Calu3 (cell line): Measurements from ENCODE around the gene TMF1. TPM values are rescaled to one million over a fixed set of nuclear protein-coding genes. Genes with fewer than 3 reads are reported as not detected.

Experiments
- BruUV-seq: library from RNA; stranded (reverse); fragments of 400-500 nt; replicated peaks from 2 replicates; lab custom pipeline; 2021; lab: Mats Ljungman, UMichigan
- CTCF ChIA-PET: fragments of 300-600 bp; sonication (Branson Sonifier 250); formaldehyde crosslinking; loops from one replicate; lab custom pipeline; 2022; ENCODE audit warnings: antibody characterized with exemption; lab: Charles Lee
- DNase-seq: peaks from one replicate; pipeline ENCODE4 v3.0.0; 2022
- H3K27ac Mint-ChIP-seq: one replicate; pipeline ENCODE4 v1.8.0; 2022; ENCODE audit warnings: mixed read lengths; ENCODE audit not compliant: unreplicated experiment
- H3K27me3 Mint-ChIP-seq: one replicate; pipeline ENCODE4 v1.8.0; 2022; ENCODE audit warnings: mixed read lengths; ENCODE audit not compliant: unreplicated experiment
- H3K36me3 Mint-ChIP-seq: one replicate; pipeline ENCODE4 v1.8.0; 2022; ENCODE audit warnings: mild to moderate bottlenecking, moderate library complexity, mixed read lengths; ENCODE audit not compliant: insufficient read depth, unreplicated experiment
- H3K4me1 Mint-ChIP-seq: one replicate; pipeline ENCODE4 v1.8.0; 2022; ENCODE audit warnings: mild to moderate bottlenecking, low read depth, mixed read lengths; ENCODE audit not compliant: unreplicated experiment
- H3K4me3 Mint-ChIP-seq: one replicate; pipeline ENCODE4 v1.8.0; 2022; ENCODE audit warnings: mild to moderate bottlenecking, low read depth, moderate library complexity, mixed read lengths; ENCODE audit not compliant: unreplicated experiment
- H3K9me3 Mint-ChIP-seq: one replicate; pipeline ENCODE4 v1.8.0; 2022; ENCODE audit warnings: low read depth, mixed read lengths; ENCODE audit not compliant: unreplicated experiment
- CTCF ChIP-seq: fragments of 200-600 bp; IDR thresholded peaks from one replicate; pipeline ENCODE4 v1.8.0; 2022; ENCODE audit warnings: antibody characterized with exemption; ENCODE audit not compliant: unreplicated experiment
- intact Hi-C: fragments of 100-400 bp; cut with micrococcal nuclease; formaldehyde crosslinking; loops from one replicate; pipeline ENCODE4 v1.10.0; 2022; ENCODE audit not compliant: unreplicated experiment
- total RNA-seq: library from RNA; stranded (reverse); gene quantifications from 2 replicates; pipeline ENCODE4 v1.2.3, GENCODE V29; 2022

TMF1 gene
- total RNA-seq, 1 experiment from 2014 or later: 34.4 TPM

DNA sequence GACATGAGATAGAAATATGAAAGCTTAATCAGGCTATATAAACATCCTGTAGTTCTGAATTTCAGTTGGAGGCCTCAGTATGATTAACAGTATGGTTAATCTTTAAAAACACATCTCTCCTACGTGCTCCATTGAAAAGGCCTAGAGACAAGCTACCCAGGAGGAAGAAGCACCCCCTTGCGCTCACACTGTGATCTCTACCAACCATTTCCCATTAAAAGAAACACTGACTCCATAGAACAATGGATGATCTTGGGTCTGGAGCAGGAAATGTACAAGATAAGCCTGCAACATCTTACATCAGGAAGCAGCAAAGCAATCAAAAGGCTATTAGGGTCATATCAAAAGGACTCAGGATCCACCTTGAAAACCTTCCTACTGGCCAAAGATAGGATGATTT is 35.2 kb downstream of the TMF1 start:
- H3K36me3 Mint-ChIP-seq: peaks cover 31% of the 10 kb centered on the region
- no peak overlapping the region for H3K4me3 Mint-ChIP-seq
- DNase-seq: no peak
- intact Hi-C loops: no loop called here
- H3K27me3 Mint-ChIP-seq: no peaks in the 10 kb centered on the region
- H3K4me1 Mint-ChIP-seq: peaks cover 21% of the 10 kb centered on the region
- H3K9me3 Mint-ChIP-seq: no peaks in the 10 kb centered on the region
- no peak for TF ChIP-seq CTCF
- BruUV-seq: no TSS peak
- CTCF ChIA-PET: no interaction called here
- no peak overlapping the region for H3K27ac Mint-ChIP-seq

- no peak overlapping the region for H3K27ac Mint-ChIP-seq
- H3K27me3 Mint-ChIP-seq: no peaks in the 10 kb centered on the region
- CTCF ChIA-PET: interaction anchor here (0.6 kb wide), 1 partner anchor 15 kb away, joined by 3 read pairs; no protein-coding TSS in a partner anchor
- peaks cover 31% of the 10 kb centered on the region for H3K36me3 Mint-ChIP-seq
- no peak overlapping the region for H3K4me3 Mint-ChIP-seq
- peaks cover 21% of the 10 kb centered on the region for H3K4me1 Mint-ChIP-seq
- DNase-seq: no peak
- BruUV-seq: no TSS peak
- intact Hi-C loops: no loop called here
- TF ChIP-seq CTCF: no peak
- no peaks in the 10 kb centered on the region for H3K9me3 Mint-ChIP-seq
These were observed 36.0 kb downstream of the TMF1 start for GRCh38 chr3:69016102-69016501.

GRCh38 chr3:69014022-69014580 is 38.0 kb downstream of the TMF1 start:
- Mint-ChIP-seq H3K36me3 (peaks cover 31% of the 10 kb centered on the region), H3K4me3 (peak overlapping the region; percentile 80), H3K27me3 (no peaks in the 10 kb centered on the region), H3K4me1 (peaks cover 21% of the 10 kb centered on the region), H3K9me3 (no peaks in the 10 kb centered on the region), H3K27ac (peak overlapping the region; percentile 39)
- no TSS peak for BruUV-seq
- no peak for DNase-seq
- intact Hi-C loops: no loop called here
- CTCF ChIA-PET: interaction anchor here (0.5 to 0.8 kb wide), 3 partner anchors 9 to 309 kb away, joined by 3 to 5 read pairs (median 4); no protein-coding TSS in a partner anchor
- no peak for TF ChIP-seq CTCF

GRCh38 chr3:69013253-69014021 is 38.7 kb downstream of the TMF1 start, which contains the start of gene EOGT:
Gene EOGT (minus strand): TSS chr3:69013684. CDS start chr3:69009846, 3,838 bp downstream.
- H3K27me3 Mint-ChIP-seq: no peaks in the 10 kb centered on the region
- CTCF ChIA-PET: interaction anchor here (0.7 to 0.8 kb wide), 3 partner anchors 8 to 310 kb away, joined by 3 to 5 read pairs (median 3); no protein-coding TSS in a partner anchor
- intact Hi-C loops: no loop called here
- peak within 1 kb of the TSS; percentile 63 for H3K27ac Mint-ChIP-seq
- peaks cover 21% of the 10 kb centered on the region for H3K4me1 Mint-ChIP-seq
- BruUV-seq: no TSS peak
- H3K36me3 Mint-ChIP-seq: peaks cover 31% of the 10 kb centered on the region
- peak; percentile 54 for TF ChIP-seq CTCF
- no peaks in the 10 kb centered on the region for H3K9me3 Mint-ChIP-seq
- H3K4me3 Mint-ChIP-seq: peak within 1 kb of the TSS; percentile 80
- DNase-seq: peak; percentile 96
